ENCODE data around the gene ARL15. TPM values are rescaled to one million over a fixed set of nuclear protein-coding genes. Genes with fewer than 3 reads are reported as not detected.

The ARL15 gene
- total RNA-seq, 1 donor from 2014 or later, result 30.8 TPM

DNA sequence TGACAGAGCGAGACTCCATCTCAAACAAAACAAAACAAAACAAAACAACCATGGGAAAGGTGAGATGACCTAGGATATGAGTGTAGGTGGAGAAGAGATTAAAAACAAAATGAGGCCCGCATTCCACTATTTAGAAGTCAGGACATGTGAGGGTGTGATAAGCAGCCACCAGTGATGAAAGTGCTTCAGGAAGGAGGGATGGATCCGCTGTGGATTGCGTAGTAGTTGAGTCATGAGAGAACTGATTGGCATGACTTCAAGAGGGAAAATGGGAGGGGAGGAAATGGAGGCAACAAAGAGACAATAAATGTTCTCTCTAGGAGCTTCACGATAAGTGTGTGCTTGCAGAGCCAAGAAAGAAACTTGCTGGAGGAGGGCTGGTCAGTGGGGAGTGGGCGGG, 367.6 kb downstream of the ARL15 start:
- no peak for TF ChIP-seq CTCF (IDR thresholded peaks at IDR 0.05)
- Histone ChIP-seq H3K9me3 (no peaks in the 10 kb centered on the region), H3K4me1 (no peaks in the 10 kb centered on the region), H3K4me3 (no peak overlapping the region), H3K27me3 (ENCODE audit: low read depth) (no peaks in the 10 kb centered on the region), H3K36me3 (no peaks in the 10 kb centered on the region), H3K27ac (no peak overlapping the region)
- intact Hi-C loops (cut with DNase I), result no loop called here
- no peak for DNase-seq
- no peak for ATAC-seq

DNA sequence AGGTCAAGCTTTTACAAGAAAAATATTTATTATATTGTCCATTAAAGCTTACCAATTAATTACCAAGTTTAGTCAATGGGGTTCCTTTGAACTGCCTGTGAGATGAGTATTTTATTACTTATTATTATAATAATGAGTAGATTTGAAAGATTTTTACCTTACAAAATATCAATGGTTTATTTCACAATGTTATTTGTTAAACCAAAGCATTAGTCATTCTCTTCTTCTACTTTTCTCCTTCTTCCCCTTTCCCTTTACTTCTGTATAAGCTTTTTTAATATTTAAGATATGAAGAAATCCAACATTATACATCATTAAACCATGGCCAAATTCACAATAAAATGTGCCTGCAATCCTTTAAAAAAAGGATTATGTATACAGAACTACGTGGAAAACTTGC, 369.5 kb downstream of the ARL15 start:
- Histone ChIP-seq H3K36me3 (no peaks in the 10 kb centered on the region), H3K4me1 (no peaks in the 10 kb centered on the region), H3K27ac (no peak overlapping the region), H3K4me3 (no peak overlapping the region), H3K27me3 (ENCODE audit: low read depth) (no peaks in the 10 kb centered on the region), H3K9me3 (no peaks in the 10 kb centered on the region)
- intact Hi-C loops (cut with DNase I), result no loop called here
- ATAC-seq (no peak), DNase-seq (no peak)
- no peak for TF ChIP-seq CTCF (IDR thresholded peaks at IDR 0.05)

GRCh38 chr5:53937467-53937866, 372.9 kb downstream of the ARL15 start:
- no peaks in the 10 kb centered on the region for H3K36me3 ChIP-seq
- DNase-seq, result no peak
- intact Hi-C loops (cut with DNase I), result no loop called here
- no peak overlapping the region for H3K27ac ChIP-seq
- no peak for ATAC-seq
- no peak for TF ChIP-seq CTCF (IDR thresholded peaks at IDR 0.05)
- H3K4me1 ChIP-seq, result no peaks in the 10 kb centered on the region
- no peak overlapping the region for H3K4me3 ChIP-seq
- H3K9me3 ChIP-seq, result no peaks in the 10 kb centered on the region
- no peaks in the 10 kb centered on the region for H3K27me3 ChIP-seq (ENCODE audit: low read depth)

DNA sequence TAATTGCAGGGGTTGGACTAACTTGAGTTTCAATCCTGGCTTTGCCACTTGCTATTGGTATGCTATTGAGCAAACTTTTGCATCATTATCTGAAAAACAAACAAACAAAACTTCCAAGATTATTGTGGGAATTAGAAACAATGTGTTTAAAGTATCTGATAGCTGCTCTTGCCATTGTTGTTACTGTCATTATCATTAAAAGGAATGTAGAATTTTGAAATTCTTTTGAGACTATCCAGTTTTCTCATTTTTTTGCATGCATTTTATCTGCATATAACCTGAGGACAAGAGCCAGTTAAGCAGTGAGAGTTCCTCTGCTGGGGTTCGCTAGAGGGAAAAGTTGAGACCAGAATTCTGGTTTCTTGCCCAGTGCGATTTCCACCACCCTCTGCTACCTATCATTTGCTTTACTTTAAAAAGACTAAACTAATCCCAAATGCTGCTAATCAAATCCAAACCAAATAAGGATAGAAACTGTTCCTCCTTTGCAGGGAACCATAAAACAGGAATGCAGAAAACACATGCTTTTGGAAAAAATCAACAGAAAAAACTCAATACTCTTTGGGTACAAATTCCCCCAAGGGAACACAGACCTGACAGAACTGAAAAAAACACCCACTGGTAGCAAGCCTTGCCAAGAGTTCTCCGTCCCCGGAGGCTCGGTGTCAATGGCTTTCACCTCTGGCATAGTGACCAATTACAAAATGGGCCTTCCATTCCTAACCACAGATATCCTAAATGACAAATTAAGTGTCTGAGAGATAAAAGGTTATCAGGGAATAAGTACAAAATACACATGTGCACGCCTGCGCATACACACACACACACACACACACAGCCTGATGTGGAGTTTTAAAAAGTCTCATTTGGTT, 373.7 kb downstream of the ARL15 start:
- Histone ChIP-seq H3K27me3 (ENCODE audit: low read depth) (no peaks in the 10 kb centered on the region), H3K9me3 (no peaks in the 10 kb centered on the region), H3K36me3 (no peaks in the 10 kb centered on the region), H3K4me3 (no peak overlapping the region), H3K27ac (no peak overlapping the region), H3K4me1 (no peaks in the 10 kb centered on the region)
- intact Hi-C loops (cut with DNase I), result no loop called here
- ATAC-seq (no peak), DNase-seq (no peak)
- TF ChIP-seq CTCF (IDR thresholded peaks at IDR 0.05), result no peak

DNA sequence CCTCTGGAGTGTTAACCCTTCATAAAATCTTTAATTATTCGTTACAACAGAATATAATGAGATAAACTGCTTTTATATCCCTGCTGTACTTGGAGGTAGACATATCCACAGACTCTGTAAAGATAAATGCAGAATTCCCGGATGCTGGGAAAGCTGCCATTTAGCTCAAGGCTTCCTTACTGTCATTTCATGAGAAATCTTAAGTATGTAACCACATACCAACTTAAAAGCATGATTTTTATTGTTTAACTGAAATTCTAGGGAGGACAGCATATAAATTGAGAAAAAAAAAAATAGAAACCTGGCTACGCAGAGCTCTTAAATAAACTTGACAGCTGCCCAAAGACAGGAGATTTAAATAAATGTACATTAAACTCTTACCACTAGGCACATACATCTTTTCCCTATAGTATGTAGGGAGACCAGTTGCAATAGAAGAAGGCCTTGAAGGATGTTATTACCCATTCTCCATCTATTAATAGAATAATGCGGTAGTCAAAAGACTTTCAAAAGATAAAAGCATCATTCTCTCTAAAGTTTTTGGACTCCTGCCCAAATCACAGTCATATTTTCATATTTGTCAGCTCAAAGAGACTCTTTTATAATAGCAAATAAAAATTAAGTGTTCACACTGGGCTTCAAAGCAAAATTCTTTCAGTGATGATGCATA, 376.1 kb downstream of the ARL15 start:
- no peak for ATAC-seq
- intact Hi-C loops (cut with DNase I), result no loop called here
- Histone ChIP-seq H3K9me3 (no peaks in the 10 kb centered on the region), H3K36me3 (no peaks in the 10 kb centered on the region), H3K4me1 (no peaks in the 10 kb centered on the region), H3K27me3 (ENCODE audit: low read depth) (no peaks in the 10 kb centered on the region), H3K27ac (no peak overlapping the region), H3K4me3 (no peak overlapping the region)
- DNase-seq, result no peak
- no peak for TF ChIP-seq CTCF (IDR thresholded peaks at IDR 0.05)
